ENCODE results near the gene AFDN.

The AFDN gene

GRCh38 chr6:167928111-167928510 lies 101.4 kb downstream of the AFDN start:
- no peak for DNase-seq

- DNase-seq = no peak
Observed at GRCh38 chr6:167930295-167930694, 103.6 kb downstream of the AFDN start.

- no peak for DNase-seq
Observed at GRCh38 chr6:167932468-167933276, 106.0 kb downstream of the AFDN start.

GRCh38 chr6:167933290-167933689 lies 106.6 kb downstream of the AFDN start:
- no peak for DNase-seq

GRCh38 chr6:167933847-167934246 lies 107.1 kb downstream of the AFDN start:
- DNase-seq = no peak

- DNase-seq = no peak
Observed at GRCh38 chr6:167934426-167934864, 107.7 kb downstream of the AFDN start.

GRCh38 chr6:167936051-167936450 lies 109.3 kb downstream of the AFDN start:
- no peak for DNase-seq

GRCh38 chr6:167937301-167937700 lies 110.6 kb downstream of the AFDN start:
- DNase-seq = no peak

GRCh38 chr6:167937948-167938911 lies 111.5 kb downstream of the AFDN start:
- no peak for DNase-seq

- DNase-seq = no peak
Observed at GRCh38 chr6:167941822-167942221, 115.1 kb downstream of the AFDN start.

- no peak for DNase-seq
Observed at GRCh38 chr6:167944130-167944529, 117.4 kb downstream of the AFDN start.

GRCh38 chr6:167946007-167946406 lies 119.3 kb downstream of the AFDN start:
- no peak for DNase-seq

- DNase-seq = no peak
Observed at GRCh38 chr6:167946604-167947003, 119.9 kb downstream of the AFDN start.

- DNase-seq = no peak
Observed at GRCh38 chr6:167947716-167948115, 121.0 kb downstream of the AFDN start.

GRCh38 chr6:167948716-167949115 lies 122.0 kb downstream of the AFDN start:
- no peak for DNase-seq

GRCh38 chr6:167949121-167949684 lies 122.5 kb downstream of the AFDN start:
- DNase-seq = no peak

- no peak for DNase-seq
Observed at GRCh38 chr6:167951781-167952511, 125.2 kb downstream of the AFDN start.

- DNase-seq = no peak
Observed at GRCh38 chr6:167952512-167952859, 125.8 kb downstream of the AFDN start.

- DNase-seq = no peak
Observed at GRCh38 chr6:167953551-167953950, 126.8 kb downstream of the AFDN start.

- no peak for DNase-seq
Observed at GRCh38 chr6:167954151-167954550, 127.4 kb downstream of the AFDN start.

- no peak for DNase-seq
Observed at GRCh38 chr6:167956491-167956890, 129.8 kb downstream of the AFDN start.

- no peak for DNase-seq
Observed at GRCh38 chr6:167956983-167957492, 130.3 kb downstream of the AFDN start.

GRCh38 chr6:167957626-167958025 lies 130.9 kb downstream of the AFDN start:
- no peak for DNase-seq
